GM21526 (cell line): ENCODE data around the gene SLC5A10.

Source experiments
- ATAC-seq: cut with Tn5 transposase; IDR thresholded peaks from one replicate; pipeline ENCODE4 v1.9.1; 2021; ENCODE audit warnings: moderate library complexity; ENCODE audit not compliant: unreplicated experiment, low FRiP score

SLC5A10 gene

DNA sequence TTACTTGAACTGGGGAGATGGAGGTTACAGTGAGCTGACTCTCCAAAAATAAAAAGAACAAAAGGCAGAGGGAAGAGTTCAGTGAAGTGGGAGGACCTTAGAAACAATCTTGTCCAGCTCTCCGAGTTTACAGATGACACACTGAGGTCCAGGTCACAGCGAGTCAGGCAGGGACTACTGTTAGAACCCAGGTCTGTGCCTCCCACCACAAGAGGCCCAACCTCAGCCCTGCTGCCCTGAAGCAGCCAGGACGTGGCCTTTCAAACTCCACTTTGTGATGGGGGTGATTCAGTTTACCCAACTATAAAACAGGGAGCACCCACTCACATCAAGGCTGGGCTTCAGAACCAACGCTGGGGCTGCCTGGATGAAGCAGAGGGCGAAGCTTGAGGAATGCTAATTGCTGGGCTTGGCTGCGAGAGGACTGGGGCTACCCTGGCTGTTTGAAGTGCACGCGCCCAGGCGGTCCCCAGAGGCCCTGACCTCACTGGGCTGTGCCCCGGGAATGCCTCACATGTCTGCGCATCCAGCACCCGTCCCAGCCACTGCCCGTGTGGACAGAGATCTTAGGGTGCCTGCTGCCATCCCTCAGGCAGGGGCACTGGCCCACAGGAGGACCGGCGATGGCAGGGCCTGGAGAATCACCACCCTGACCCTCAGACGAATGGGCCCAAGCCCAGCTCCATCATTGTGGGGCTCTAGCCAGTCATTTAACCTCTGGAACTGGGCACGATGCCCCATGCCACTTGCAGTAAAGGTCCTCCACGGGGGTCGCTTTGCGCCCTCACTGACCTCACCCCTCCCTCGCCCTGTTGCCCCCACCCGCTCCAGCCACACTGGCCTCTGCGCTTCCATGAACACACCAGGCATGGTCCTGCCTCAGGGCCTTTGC, 11.4 kb downstream of the SLC5A10 start:
- no peak for ATAC-seq

- ATAC-seq: no peak
Measured at GRCh38 chr17:18964018-18964351, 12.0 kb downstream of the SLC5A10 start.

GRCh38 chr17:18964550-18964949, 12.6 kb downstream of the SLC5A10 start:
- ATAC-seq: no peak

DNA sequence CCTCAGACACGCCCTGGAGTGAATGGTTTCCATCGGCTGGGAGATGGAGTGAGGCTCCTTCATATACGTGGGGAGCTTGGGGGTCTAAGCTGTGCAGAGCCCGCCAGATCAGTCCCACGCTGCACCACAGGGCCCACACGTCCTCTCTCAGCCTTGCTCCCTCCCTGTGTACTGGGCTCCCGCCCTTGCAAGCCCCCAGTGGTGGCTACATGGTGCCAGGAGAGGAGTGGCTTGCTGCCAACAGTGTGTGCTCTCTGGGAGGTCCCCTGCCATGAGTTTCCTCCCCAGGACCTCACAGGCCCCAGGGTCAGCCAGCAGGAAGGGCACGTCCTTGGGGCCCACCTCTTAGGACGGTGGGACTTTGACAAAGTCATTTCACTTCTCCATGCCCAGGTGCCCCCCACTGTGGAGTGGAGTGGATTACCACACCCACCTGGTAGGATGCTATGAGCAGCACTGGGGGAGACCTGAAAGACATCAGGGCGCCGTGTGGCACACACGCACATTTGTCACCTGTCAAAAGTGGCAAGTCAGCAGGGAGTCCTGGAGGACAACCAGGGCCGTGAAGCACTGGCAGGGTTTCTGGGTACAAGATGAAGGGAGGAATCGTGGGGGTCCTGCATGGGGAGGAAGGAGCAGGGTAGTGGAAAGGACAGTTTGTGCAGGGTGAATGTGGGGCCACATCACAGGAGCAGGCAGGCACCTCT, 13.7 kb downstream of the SLC5A10 start:
- ATAC-seq: no peak

- ATAC-seq: no peak
Measured at GRCh38 chr17:18966831-18967624, 15.1 kb downstream of the SLC5A10 start.

- ATAC-seq: no peak
Measured at GRCh38 chr17:18967916-18968315, 16.0 kb downstream of the SLC5A10 start.

- ATAC-seq: no peak
Measured at GRCh38 chr17:18968345-18968744, 16.4 kb downstream of the SLC5A10 start.

GRCh38 chr17:18968945-18969887, 17.3 kb downstream of the SLC5A10 start:
- no peak for ATAC-seq

DNA sequence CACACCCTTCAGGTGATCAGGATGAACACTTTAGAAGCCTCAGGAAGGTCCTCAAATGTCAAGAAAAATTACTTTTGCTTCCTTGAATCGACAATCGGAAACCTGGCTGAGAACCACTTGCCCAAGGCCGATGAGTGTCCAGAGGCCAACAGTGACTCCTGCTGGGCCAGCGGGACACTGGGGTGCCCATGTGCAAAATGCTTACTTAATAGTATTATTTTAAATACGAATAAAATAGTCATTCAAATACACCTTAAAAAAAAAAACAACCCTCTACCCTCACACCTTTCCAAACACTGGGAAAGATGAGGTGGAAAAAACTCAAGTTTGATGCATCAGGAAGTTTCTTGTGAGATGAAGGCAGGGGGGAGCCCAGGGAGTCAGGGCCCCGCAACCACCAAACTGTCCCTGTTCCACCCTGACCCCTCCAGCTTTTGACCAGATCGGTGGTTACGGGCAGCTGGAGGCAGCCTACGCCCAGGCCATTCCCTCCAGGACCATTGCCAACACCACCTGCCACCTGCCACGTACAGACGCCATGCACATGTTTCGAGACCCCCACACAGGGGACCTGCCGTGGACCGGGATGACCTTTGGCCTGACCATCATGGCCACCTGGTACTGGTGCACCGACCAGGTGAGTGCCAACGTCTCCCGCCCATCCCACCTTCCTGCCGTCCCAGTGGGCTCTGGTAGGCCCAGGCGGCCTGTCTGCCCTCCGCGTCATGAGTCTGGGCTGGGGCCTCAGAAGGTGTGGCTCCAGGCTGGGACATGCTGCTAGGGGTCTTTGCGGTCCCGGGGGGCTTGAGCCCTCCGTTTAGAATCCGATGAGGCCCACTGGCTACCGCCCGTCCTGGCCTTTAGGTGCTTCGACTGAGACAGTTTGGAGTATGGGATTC, 18.9 kb downstream of the SLC5A10 start:
- ATAC-seq: no peak

- ATAC-seq: no peak
Measured at GRCh38 chr17:18971801-18972200, 19.8 kb downstream of the SLC5A10 start.

- no peak for ATAC-seq
Measured at GRCh38 chr17:18974407-18975149, 22.6 kb downstream of the SLC5A10 start.

GRCh38 chr17:18975597-18975996, 23.6 kb downstream of the SLC5A10 start:
- ATAC-seq: no peak

DNA sequence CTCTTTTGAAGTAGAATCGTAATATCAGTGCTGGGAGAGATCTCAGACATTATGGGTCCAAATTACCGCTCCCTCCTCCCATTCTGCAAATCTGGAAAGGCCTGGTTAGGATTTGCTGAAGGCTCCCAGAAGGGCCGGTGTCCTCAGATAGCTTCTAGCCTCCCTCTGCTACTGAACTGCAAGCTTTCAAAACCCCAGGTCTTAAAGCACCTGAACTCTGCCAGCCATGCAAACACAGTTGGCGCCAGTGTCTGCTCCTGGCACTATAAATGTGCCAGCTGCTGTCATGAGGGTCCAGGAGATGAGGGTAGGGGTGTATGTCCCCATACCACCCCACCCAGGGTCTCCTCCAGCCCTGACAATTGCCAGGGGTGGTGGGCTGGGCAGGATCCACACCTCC, 24.2 kb downstream of the SLC5A10 start:
- ATAC-seq: no peak

GRCh38 chr17:18977021-18977420, 25.1 kb downstream of the SLC5A10 start:
- no peak for ATAC-seq

- ATAC-seq: no peak
Measured at GRCh38 chr17:18977646-18978045, 25.7 kb downstream of the SLC5A10 start.

DNA sequence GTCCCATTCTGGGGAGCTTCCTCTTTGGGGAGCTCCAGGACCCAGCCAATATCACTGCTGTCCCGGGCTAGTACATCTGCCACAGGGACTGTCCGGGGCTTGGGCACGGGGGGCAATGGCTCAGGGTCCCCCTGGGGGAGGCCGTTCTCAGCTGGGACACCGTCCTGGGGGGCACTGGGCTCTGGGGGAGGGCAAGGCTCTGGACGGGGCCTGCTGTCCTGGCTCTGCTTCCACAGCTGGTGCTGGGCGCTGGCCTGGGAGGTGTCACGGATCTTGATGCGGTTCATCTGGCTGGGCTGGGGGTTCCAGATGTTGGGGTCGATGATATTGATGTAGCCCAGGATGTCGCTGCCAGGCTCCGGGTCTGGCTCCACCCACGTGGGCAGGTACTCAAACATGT, 26.1 kb downstream of the SLC5A10 start:
- ATAC-seq: no peak

DNA sequence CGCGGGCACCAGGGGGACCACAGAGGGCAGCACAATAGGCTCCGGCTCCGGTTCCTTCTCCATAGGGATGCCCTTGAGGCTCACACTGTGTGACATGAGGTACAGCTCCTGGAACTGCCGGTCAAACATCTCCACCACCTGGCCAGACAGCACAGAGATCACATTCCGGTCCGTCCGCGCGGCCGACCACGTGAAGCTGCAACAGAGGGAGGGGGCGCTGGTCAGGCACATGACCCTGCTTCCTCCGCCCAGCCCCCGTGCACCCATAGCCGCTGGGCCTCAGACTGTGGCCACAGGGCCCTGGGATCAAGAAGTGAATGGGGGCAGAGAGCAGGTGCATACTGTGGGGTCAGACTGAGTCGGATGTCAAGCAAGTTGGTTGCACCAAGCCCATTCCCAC, 26.7 kb downstream of the SLC5A10 start:
- ATAC-seq: no peak

DNA sequence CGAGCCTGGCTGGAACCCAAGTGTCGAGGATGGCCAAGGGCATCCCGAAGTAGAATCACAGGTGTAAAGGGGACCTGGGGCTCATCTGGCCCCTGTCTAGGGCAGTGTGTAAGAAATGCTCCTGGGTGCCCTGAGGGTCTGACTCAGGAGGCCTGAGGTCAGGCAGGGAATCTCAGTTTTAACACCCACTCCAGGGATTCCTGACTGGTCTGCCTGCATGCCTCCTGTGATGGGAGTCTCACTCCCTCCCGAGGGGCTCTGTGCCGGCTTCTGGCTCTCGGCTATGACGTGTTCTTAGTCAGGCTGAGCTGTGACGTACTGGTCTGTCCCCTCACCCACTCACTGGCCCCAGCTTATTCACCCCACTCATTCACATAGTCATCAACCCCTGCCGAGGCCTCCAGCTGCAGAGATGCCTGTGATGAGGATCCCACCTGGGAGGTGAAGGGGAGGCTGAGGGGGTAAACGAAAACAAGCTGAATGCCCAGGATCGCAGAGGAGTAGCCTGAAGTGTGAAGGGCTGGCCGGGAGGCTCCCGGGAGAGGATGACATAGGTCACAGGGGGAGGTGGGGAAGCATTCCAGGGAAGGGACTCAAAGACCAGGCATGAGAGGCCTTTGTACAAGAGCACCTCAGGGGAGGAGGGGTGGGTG, 28.8 kb downstream of the SLC5A10 start:
- no peak for ATAC-seq
